HTR-8/SVneo (cell line): ENCODE data around the gene CCL16.

ENCODE experiments used
- DNase-seq: peaks from one replicate; pipeline ENCODE4 v3.0.0; 2011; ENCODE audit warnings: low spot score, mixed read lengths; ENCODE audit not compliant: insufficient read length
- FAIRE-seq: peaks from 2 replicates; lab custom pipeline; 2011; peaks lifted over from hg19 to GRCh38; lab: Jason Lieb, UNC

Gene CCL16

DNA sequence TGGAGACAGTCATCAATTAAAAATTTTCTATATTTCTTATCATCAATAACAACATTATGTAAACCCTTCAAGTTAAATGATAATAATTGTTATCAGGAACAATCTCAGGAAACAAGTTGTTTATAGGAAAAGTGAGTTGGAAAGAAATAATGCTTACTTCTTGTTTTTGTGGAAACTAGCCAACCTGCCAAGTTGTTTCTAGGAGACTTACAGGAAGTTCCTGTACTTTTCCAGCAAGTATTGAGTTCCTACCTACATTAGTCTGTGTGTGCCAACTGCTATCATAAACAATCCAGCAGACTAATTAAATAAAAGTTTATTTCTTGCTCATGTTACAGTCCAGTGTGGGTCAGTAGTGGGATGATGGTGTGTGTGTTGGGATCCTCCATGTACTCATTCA, 6.9 kb upstream of the CCL16 start:
- DNase-seq: no peak
- no peak for FAIRE-seq

DNA sequence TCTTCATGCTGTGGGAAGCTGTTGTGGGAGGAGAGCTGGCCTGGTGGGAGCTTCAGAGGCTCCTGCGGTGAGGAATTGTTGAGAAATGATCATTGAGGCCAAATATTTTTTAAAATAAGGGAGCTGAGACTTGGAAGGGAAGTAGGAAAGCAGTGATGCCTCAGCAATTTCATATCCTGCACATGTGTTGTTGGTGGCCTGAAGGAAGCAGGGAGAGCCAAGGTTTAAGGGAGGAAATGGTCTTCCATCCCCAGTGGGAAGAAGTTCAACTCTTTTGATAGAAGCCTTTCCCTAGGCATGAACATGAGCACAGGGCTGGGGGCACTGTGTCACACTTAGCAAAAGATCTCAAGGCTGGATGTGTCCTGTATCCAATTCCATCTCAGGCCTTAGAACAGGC, 5.3 kb upstream of the CCL16 start, which contains the start of gene CCL14:
TSS of gene CCL14 (minus strand) at position 87 of the 400 bp plus-strand sequence. CDS start at position 7, 80 bp downstream.
- no peak for DNase-seq

DNA sequence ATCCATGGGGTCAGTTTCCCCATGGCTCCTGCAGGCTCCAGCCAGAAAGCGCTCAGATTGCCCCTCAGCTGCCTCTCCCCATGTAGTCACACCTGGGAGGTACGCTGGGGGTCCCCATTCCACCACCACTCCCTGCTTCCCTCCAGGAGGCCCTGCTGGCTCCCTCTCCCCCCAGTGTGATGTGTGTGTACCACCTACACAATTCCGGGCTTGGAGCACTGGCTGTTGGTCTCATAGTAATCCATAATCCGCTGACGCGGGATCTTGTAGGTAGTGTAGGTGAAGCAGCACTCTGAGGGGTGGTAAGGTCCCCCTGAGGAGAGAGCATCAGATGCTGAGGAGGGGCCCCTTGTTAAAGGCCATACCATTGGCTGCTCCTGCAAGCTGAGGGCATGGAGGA, 2.8 kb upstream of the CCL16 start:
- DNase-seq (no peak), FAIRE-seq (no peak)

More for the DNA sequence above, 5.3 kb upstream of the CCL16 start, which contains the start of gene CCL14:
- no peak for FAIRE-seq

DNA sequence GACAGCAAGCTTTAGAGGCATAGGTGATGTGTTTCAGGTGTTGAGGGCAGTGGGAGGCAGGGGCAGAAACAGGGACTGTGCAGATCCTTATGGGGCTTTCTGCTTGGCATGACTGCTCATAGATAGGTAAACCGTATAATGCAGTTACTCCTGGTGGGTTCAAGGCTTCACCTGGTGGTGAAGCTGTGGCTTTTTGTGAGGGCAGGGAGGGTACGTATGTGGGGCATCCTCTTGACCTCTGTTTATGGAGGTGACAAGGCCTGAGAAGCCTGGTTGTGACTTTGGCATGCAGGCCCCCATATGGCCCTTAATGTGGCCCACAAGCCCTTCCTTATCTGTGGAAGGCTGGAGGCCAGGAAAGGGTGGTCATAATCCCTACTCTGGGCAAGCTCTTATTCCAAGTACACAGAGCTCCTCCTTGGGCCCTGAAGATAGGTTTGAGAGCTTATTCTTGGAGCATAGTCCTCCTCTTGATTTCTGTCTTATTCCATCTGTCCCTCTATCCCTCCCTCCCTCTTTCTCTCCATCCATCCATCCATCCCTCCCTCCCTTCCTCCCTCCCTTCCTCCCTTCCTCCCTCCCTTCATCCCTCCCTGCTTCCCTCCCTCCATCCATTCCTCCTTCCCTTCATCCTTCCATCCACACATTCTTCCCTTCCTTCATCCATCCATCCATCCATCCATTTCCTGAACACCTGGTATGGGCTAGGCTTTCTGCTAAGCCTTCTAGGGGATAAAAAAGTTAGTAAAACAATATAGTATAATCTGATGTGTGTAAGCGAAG, 1.3 kb upstream of the CCL16 start:
- FAIRE-seq (no peak), DNase-seq (no peak)

DNA sequence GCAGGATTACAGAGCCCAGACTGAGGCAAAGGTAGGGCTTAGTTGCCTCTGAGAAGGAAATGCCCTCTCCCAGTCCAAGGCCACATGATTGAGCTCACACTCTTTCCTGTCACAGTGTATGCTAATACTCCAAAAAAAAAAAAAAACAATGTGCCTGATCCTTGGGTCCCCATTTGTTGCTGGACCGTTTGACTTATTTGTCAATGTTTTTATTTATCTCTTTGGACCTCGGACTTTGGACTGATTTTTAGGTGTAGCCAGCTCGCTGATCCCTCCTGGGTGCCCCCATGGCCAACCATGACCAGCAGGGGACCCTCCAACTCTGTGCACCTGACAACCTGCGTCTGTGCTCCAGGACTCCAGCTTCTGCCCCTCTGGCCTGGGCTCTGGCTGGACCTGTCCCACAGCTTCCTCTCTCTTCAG, 622 bp upstream of the CCL16 start:
- no peak for FAIRE-seq
- no peak for DNase-seq

DNA sequence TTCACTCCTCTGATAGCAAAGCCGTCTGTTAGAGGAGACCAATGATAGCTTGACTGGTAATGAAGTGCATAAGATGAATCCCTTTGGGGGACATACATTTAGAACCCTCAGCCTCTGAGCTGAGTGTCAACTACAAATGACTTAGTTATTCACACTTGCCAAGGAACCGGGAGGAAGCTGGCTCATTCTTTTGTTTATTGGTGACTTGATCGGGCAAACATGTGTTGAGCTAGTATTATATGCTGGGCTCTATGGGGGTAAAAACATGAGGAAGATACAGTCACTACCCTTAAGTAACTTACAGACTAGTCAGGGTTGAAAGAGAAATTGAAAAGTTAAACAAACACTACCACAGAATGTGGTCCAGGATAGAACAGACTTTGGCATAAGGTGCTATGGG, 3.0 kb downstream of the CCL16 start:
- DNase-seq (no peak), FAIRE-seq (no peak)

DNA sequence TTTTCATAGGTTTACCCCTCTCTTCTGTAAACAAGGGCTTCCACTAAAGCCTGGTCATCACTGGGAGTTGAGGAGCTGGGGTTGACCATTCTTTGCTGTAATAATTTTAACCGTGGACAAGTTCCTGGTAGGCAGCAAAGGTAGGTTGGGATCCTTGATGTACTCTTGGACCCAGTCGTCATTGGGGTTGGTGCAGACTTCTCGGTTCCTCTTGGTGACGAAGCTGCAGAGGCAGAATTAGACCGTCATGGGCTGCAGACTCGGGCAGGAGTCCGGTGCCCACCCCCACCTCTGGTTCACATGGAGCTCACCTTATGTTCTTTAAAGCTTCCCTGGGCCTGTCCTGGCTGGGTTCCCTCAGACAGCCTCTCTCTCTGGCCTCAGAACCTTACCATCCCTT, 3.8 kb downstream of the CCL16 start:
- no peak for FAIRE-seq
- DNase-seq: no peak

DNA sequence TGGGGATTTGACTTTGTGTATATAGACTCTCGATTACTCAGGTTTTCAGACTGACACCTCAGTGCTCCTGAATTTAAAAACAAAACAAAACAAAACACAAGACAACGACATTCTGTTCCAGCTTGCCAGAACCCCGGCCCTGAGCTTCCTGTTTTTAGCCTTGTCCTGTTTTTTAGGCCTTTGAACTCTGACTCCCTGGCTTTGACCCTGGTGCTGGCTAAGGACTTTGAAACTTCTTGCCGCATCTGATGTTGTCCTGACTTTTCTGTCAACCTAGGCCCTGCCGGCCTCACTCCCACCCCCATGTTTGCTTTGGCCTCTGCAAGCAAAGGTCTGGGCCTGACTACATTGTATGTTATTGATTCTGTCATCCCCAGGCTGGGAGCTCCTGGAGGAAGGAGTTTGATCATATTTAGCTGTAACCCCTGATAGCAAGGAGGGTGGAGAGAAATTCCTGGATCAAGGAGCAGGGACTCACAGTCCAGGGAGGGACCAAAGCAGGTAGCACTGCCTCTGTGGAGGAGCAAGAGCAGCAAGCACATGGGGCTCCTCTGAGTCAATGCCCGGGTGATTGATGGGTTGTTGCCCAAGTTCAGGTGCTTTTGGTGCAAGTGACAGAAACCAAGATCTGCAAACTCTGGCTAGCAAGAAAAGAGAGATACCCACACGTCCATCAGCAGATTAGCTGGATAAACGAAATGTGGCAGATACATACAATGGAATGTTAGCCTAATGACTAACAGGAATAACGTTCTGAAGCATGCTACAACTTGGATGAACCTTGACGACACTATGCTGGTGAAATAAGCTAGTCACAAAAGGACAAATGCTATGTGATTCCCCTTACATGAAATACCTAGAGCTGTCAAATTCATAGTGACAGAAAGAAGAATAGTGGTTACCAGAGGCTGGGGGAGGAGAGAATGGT, 7.7 kb downstream of the CCL16 start:
- FAIRE-seq (no peak), DNase-seq (no peak)

DNA sequence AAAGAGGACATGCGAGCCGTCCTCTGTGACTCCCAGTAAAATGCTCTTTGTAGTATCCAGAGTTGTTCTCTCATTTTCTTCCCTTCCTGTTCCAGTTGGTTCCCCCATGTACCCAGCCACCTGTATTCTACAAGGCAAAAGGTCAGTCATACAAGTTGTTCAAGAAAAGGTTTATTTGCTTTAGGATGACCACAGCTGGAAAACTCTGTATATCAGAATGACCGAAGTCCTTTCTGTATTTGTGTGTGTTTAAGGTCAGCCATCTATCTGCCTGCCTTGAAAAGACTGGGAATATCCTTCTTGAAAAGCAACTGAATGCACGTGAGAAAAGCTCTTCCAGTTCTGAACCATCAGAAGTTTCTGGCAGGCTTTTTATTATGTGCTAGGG, 8.4 kb downstream of the CCL16 start:
- no peak for FAIRE-seq

DNA sequence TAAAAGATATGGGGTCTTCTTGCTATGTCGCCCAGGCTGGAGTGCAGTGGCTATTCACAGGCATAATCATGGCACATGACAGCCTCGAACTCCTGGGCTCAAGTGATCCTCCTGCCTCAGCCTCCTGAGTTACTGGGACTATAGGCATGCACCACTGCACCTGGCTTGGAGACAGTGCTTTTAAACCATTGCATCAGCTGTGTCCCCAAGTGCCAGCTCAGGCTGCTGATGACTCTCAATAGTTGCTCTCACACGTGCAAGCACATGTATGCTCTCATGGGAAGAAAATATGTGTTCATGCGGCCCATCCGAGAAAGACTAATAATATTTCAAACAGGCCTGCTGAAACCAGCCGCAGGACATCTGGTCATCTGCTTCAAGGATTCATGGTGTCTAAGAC, 8.8 kb downstream of the CCL16 start:
- DNase-seq (no peak), FAIRE-seq (no peak)

More for the DNA sequence above, 8.4 kb downstream of the CCL16 start:
- no peak for DNase-seq

DNA sequence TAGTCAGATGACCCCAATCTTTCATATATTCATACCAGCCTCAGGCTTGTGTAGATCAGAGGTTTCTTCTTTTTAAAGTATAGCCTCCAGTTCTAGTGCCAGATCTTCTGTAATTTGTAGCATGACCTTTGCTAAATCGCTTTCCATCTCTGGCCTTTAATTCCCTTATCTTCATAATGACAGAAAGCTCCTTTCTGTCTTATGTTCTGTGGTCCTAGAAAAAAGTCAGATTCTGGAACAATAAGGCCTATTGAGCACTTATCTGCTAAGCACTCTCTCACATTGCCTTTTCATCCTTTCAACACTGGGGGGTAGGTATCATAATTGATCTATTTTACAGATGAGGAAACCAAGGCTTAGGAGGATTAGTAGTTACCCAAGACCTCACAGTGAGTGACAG, 9.2 kb downstream of the CCL16 start:
- FAIRE-seq (no peak), DNase-seq (no peak)

DNA sequence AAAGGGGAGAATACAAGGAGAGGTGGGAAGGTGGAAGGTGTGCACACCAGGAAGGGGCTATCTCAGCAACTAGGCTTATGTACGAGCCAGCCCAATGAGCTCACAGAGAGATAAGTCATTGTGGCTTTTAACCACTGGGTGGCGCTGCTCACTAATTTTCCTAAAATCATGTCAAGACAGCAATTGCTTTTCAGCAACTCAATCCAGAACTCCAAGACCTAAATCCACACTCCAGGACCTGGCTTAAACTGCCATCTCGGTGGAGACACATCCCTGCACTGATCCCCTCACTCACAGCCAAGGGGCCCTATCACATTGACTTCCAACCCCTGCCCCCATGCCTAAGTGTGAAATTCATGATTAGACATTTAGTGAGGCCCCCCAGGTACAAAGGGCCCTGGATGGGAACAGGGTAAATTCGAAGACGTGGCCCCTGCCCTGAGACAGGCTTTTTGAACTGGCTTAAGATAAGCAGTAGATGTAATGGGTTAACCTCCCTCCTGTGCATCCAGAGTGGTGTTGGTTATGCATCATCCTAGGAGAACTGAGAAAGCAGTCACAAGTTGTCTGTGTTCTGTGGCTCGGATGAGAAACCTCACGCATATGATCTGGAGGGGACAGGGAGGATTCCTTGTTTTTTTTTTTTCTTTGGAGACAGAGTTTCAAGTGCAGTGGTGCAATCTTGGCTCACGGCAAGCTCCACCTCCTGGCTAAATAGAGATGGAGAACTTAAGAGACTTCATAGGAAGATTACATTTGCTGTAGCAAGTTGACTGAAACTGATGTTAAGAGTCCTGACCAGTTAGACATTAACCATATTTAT, 11.5 kb downstream of the CCL16 start:
- DNase-seq (peak; percentile 82), FAIRE-seq (no peak)

DNA sequence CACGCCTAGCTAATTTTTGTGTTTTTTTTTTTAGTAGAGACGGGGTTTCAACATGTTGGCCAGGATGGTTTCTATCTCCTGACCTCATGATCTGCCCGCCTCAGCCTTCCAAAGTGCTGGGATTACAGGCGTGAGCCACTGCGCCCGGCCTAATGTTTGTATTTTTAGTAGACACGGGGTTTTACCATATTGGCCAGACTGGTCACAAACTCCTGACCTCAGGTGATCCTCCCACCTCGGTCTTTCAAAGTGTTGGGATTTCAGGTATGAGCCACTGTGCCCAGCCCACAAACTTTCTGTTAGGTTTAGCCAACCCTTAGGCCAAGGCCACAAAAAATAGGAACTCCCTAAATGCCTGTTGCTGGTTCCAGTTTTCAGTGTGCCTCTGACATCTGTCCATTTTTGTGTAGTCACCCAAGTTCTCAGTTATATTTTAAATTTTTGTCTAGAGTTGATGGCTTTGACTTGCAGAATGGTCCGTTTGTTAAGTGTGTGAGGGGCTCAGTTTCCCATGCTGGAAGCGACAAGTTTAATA, 12.7 kb downstream of the CCL16 start:
- DNase-seq (no peak), FAIRE-seq (no peak)

DNA sequence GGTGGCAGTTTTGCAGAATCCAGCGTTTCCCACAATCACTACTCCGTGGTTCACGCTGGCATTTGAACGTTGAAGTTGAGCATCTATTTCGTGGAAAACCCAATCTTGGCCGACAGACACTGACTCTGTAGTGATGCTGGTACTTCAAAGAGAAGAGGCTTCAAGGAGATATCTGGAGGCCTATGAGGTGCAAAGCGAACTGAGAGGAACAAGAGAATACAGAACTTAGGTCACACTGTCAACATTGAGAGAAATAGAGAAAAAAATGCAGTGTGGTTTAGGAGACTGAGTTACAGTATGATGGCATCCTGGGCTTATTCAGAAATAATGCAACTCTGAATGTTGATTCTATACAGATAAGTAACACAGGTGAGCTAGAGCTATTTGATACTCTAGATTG, 16.0 kb downstream of the CCL16 start:
- DNase-seq (no peak), FAIRE-seq (no peak)

DNA sequence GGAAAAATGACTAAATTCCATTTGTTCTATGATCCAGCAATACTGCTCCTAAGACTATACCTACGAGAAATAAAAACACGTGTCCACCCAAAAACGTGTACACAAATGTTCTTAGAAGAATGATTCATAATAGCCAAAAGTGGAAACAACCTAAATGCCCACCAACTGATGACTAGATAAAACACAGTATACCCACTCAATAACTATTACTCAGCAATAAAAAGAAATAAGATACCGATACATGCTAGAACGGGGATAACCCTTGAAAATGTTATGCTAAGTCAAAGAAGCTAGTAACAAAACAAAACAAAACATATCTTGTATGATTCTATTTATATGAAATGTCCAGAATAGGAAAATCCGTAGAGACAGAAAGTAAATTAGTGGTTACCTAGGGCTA, 17.6 kb downstream of the CCL16 start:
- no peak for FAIRE-seq
- DNase-seq: no peak

DNA sequence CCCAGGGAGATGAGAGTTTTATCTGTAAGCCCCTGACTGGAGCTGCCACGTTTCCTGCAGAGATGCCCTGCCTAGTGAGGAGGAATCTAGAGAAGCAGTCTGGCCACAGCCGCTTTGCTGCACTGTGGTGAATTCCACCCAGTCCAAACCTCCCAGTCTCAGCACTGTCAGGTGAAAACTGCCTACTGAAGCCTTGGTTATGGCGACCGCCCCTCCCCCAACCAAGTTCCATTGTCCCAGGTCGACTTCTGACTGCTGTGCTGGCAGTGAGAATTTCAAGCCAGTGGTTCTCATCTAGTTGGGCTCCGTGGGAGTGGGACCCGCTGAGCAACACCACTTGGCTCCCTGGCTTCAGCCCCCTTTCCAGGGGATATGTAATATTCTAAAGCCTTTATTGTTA, 27.6 kb downstream of the CCL16 start:
- no peak for DNase-seq
- no peak for FAIRE-seq

DNA sequence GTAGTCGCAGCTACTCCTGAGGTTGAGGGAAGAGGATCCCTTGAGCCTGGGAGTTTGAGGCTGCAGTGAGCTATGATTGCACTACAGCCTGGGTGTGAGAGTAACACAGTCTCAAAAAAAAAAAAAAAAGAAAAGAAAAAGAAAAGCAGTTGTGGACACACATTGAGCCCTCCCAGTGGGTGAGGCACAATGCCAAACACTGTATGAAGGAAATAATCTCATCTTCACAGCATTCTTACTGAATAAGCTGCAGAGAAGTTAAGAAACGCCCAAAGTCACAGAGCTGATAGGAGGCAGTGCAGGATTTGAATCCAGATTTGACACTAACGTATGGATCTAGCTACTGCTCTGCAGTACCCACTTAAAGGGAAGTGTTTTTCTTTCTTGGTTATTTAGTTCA, 31.9 kb downstream of the CCL16 start:
- no peak for DNase-seq
- FAIRE-seq: no peak

DNA sequence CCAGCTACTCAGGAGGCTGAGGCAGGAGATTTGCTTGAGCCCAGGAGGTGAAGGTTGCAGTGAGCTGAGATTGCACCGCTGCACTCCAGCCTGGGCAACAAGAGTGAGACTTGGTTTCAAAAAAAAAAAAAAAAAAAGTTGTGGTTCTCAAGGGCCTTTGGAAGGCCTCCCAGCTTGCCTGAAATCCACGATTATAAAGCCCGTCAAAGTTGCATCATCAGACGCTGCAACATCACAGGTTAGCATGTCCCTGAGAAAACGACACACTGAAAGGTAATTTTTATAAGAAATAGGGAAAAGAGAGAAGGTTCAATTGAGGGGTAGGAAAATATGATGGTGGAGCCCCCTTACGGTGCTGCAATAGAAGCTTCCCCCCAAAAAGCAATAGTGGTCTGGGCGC, 33.2 kb downstream of the CCL16 start:
- no peak for FAIRE-seq
- no peak for DNase-seq

DNA sequence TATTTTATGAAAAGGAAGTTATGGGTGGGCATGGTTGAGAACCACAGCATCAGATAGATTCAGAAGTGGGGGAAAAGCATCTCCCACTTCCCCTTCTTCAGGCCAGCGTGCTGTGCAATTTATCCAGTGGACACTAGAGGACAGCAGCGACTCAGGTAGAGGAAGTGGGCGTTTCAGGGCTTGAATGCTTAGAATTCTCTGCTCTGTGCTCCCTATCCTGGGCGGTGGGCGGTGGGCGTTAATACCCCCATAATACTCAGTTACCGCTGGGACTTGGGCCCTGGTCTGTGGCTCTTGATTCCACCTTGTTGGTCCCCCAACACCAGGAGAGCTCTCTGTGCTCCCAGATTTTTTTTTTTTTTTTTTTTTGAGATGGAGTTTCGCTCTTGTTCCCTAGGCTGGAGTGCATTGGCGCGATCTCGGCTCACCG, 34.1 kb downstream of the CCL16 start:
- peak; percentile 56 for DNase-seq
- no peak for FAIRE-seq

DNA sequence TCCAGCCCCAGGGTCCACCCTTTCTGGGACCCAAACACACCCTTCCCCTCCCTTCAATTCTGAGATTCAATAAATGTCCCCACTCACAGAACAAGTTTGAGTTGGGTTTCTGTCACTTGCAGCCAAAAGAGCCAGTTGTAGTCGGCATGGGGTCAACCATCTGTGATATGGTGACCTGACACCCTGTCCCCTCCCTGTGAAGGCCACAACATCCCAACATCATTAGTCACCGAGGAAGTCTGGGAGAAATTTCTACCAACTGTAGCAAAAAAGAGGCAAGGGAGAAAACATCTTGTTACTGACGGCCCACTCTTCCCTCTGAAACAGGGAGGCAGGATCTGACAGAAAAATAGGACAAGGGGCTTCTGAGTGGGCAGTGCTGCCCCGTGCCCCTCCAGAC, 37.1 kb downstream of the CCL16 start:
- no peak for DNase-seq

More for the DNA sequence above, 37.1 kb downstream of the CCL16 start:
- no peak for FAIRE-seq
